Lower lobe of right lung (tissue), 2 donors: ENCODE results near the gene SEC16B. TPM values are rescaled to one million over a fixed set of nuclear protein-coding genes. Genes with fewer than 3 reads are reported as not detected.

ENCODE experiments used
- ATAC-seq, 2 donors: fragments of 200-7000 bp; cut with Tn5 transposase; one replicate each; pipeline ENCODE4 v1.9.1; 2020 to 2022; ENCODE audit warnings: mild to moderate bottlenecking in 2 of 2, moderate library complexity in 2 of 2
- DNase-seq: peaks from one replicate; pipeline ENCODE4 v3.0.0-alpha.2; 2020
- H3K27ac ChIP-seq: fragments of 200-600 bp; one replicate; pipeline ENCODE4 v1.8.0; 2022
- H3K27me3 ChIP-seq: fragments of 200-600 bp; one replicate; pipeline ENCODE4 v1.8.0; 2022; ENCODE audit warnings: low read depth
- H3K36me3 ChIP-seq: fragments of 200-600 bp; one replicate; pipeline ENCODE4 v1.8.0; 2022; ENCODE audit warnings: mild to moderate bottlenecking
- H3K4me1 ChIP-seq: fragments of 200-600 bp; one replicate; pipeline ENCODE4 v1.8.0; 2022
- H3K4me3 ChIP-seq: fragments of 200-600 bp; one replicate; pipeline ENCODE4 v1.8.0; 2022; ENCODE audit warnings: mild to moderate bottlenecking
- H3K9me3 ChIP-seq: fragments of 200-600 bp; one replicate; pipeline ENCODE4 v1.8.0; 2022
- intact Hi-C: fragments of 100-400 bp; cut with DNase I; formaldehyde crosslinking; loops from one replicate; pipeline ENCODE4 v1.11.0; 2022
- total RNA-seq: library from RNA; stranded (reverse); fragmentation: NEBNext Ultra II Directional; extraction: Animal tissue kit (Norgen Biotek cat#: 25700); gene quantifications from one replicate; pipeline ENCODE4 v1.2.1, GENCODE V29; 2021
- TF ChIP-seq, protein P1 (sequence below): fragments of 200-600 bp; IDR thresholded peaks from one replicate; pipeline ENCODE4 v1.8.0; 2022; ENCODE audit warnings: antibody characterized with exemption, mild to moderate bottlenecking
- donor health status: DM: no; HTN: yes; CAD: no; lungs with severe emphysema.

Gene SEC16B
- total RNA-seq, 1 donor from 2014 or later = 1.9 TPM

DNA sequence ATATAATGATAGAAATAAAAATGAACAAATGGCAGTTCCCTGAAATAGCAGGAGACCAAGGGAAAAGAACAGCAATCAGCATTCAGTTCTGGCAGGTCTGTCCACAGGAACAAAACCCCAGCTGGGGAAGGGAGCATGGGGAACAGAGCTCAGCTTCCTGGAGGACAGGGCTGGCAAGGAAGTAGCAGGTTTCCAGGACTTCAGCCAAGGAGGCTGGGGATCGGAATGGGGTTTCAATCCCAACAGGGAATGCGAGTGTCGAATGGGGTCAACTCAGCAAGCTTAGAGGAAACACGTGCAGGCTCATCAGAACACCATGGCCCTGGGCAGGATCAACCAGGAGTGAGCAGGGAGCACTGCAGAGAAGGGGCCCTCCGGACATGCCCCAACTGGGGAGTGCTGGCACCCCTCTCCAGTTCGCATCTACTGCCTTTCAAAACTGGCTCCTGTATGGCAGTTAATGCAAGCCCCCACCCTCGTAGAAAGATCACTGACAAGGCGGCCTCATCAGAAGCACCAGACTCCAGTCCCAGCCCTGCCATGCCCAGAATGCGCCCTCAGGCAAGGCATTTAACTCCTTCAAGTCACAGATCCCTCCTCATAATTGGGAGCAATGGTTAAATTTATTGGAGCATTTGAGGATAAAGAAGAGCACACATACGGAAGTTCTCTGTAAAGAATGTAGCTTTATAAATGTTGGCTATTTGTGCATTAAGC lies 72.4 kb downstream of the SEC16B start:
- no peaks in the 10 kb centered on the region for H3K27me3 ChIP-seq
- intact Hi-C loops = no loop called here
- H3K36me3 ChIP-seq = no peaks in the 10 kb centered on the region
- H3K9me3 ChIP-seq = peaks cover under 1% of the 10 kb centered on the region
- no peak for ATAC-seq
- TF ChIP-seq, protein P1, sequence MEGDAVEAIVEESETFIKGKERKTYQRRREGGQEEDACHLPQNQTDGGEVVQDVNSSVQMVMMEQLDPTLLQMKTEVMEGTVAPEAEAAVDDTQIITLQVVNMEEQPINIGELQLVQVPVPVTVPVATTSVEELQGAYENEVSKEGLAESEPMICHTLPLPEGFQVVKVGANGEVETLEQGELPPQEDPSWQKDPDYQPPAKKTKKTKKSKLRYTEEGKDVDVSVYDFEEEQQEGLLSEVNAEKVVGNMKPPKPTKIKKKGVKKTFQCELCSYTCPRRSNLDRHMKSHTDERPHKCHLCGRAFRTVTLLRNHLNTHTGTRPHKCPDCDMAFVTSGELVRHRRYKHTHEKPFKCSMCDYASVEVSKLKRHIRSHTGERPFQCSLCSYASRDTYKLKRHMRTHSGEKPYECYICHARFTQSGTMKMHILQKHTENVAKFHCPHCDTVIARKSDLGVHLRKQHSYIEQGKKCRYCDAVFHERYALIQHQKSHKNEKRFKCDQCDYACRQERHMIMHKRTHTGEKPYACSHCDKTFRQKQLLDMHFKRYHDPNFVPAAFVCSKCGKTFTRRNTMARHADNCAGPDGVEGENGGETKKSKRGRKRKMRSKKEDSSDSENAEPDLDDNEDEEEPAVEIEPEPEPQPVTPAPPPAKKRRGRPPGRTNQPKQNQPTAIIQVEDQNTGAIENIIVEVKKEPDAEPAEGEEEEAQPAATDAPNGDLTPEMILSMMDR = no peak
- DNase-seq = no peak
- no peak overlapping the region for H3K4me3 ChIP-seq
- H3K27ac ChIP-seq = no peak overlapping the region
- H3K4me1 ChIP-seq = no peaks in the 10 kb centered on the region

Other genes starting within 250 kb of the SEC16B start
- gene RASAL2, start 124.0 kb upstream of the SEC16B start, total RNA-seq = 48.3 TPM